ENCODE results near the gene GADD45GIP1. TPM values are rescaled to one million over a fixed set of nuclear protein-coding genes. Genes with fewer than 3 reads are reported as not detected.

The GADD45GIP1 gene
- total RNA-seq: 10 to 100 TPM; 38.9 to 40.8 TPM

DNA sequence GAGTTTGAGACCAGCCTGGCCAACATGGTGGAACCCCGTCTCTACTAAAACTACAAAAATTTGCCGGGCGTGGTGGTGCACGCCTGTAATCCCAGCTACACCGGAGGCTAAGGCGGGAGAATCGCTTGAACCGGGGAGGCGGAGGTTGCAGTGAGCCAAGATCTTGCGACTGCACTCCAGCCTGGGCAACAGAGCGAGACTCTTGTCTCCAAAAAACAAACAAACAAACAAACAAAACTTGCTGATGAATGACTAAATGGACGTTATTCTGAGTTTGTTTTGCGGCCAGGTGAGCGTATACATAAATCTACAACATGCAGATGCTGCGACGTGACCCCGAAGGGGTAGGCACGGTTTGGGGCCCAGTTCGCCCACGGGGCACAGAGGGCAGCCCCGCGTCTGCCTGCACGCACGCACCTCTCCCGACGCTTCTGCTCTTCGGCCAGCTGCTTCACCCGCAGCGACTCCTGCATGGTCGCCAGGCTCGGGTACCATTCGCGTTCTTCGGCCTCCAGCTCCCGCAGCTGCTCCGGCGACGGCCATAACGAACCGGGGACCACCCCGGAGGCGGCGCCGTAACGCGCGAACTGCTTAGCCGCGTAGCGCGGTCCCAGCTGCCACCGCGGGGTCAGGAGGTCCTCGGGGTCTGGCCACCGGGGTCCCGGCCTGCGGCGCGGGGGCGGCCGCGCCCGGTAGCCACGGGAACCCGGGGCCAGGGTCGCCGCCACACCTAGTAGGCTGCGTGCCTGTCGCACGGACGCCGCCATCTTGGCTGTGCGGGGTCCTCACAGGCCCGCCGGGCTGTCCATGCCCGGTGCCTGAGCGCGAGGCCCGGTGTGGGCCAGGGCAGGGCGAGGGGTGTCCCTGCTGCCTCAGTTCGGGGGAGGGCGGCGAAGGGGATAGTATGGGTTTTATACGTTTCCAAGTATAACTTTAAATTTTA lies at the start of gene GADD45GIP1:
Gene GADD45GIP1 (minus strand): TSS at position 778 of the 943 bp plus-strand sequence. CDS start 11 bp downstream, at position 767.
- CTCF ChIA-PET: interaction anchor here (0.6 to 2.9 kb wide), 5 partner anchors 9 to 556 kb away, joined by 3 to 20 read pairs (median 5); partner anchors contain the start of gene ZNF799
- POLR2A ChIA-PET: interaction anchor here (1.2 kb wide), 1 partner anchor 17 kb away, joined by 3 read pairs; no protein-coding TSS in a partner anchor

GRCh38 chr19:13005861-13006370 lies 48.9 kb upstream of the GADD45GIP1 start:
- POLR2A ChIA-PET: interaction anchor here (0.8 kb wide), 1 partner anchor 8 kb away, joined by 3 read pairs; no protein-coding TSS in a partner anchor
- CTCF ChIA-PET: interaction anchor here (0.5 to 1.4 kb wide), 5 partner anchors 26 to 56 kb away, joined by 3 to 6 read pairs (median 3); no protein-coding TSS in a partner anchor

GRCh38 chr19:13005253-13005652 lies 48.2 kb upstream of the GADD45GIP1 start:
- POLR2A ChIA-PET: interaction anchor here (0.8 kb wide), 1 partner anchor 8 kb away, joined by 3 read pairs; no protein-coding TSS in a partner anchor

DNA sequence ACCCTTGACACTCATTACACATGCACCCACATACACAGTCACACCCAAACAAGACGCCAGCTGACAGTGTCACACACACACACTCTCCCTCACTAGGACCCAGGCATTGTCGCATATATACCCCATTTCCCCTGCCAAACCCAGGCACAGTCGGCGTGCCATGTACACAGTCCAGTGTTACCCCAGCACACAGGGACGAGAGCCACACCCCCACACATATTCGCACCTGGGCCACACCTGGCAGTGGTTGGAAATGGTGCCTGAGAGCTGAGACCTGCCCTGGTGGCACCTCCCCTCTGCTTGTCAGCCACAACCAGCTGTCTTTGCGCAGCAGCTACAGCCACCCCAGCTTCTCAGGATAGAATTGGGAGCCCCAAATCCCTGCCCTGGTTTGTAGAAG lies 47.2 kb upstream of the GADD45GIP1 start:
- ChIA-PET CTCF (interaction anchor here (0.8 to 1.4 kb wide), 3 partner anchors 9 to 57 kb away, joined by 3 to 6 read pairs (median 4); no protein-coding TSS in a partner anchor), POLR2A (no interaction called here)

More at GRCh38 chr19:13005253-13005652, 48.2 kb upstream of the GADD45GIP1 start:
- CTCF ChIA-PET: interaction anchor here (1.0 to 1.4 kb wide), 4 partner anchors 28 to 56 kb away, joined by 3 to 6 read pairs (median 4); no protein-coding TSS in a partner anchor

- CTCF ChIA-PET: interaction anchor here (1.0 to 1.8 kb wide), 2 partner anchors 38 to 58 kb away, joined by 4 to 5 read pairs; no protein-coding TSS in a partner anchor
- POLR2A ChIA-PET: no interaction called here
Observed at GRCh38 chr19:13003081-13003480, 46.1 kb upstream of the GADD45GIP1 start.

GRCh38 chr19:13002166-13002898 lies 45.3 kb upstream of the GADD45GIP1 start:
- CTCF ChIA-PET: interaction anchor here (1.0 to 1.8 kb wide), 2 partner anchors 12 to 37 kb away, joined by 3 to 5 read pairs; no protein-coding TSS in a partner anchor
- POLR2A ChIA-PET: no interaction called here

DNA sequence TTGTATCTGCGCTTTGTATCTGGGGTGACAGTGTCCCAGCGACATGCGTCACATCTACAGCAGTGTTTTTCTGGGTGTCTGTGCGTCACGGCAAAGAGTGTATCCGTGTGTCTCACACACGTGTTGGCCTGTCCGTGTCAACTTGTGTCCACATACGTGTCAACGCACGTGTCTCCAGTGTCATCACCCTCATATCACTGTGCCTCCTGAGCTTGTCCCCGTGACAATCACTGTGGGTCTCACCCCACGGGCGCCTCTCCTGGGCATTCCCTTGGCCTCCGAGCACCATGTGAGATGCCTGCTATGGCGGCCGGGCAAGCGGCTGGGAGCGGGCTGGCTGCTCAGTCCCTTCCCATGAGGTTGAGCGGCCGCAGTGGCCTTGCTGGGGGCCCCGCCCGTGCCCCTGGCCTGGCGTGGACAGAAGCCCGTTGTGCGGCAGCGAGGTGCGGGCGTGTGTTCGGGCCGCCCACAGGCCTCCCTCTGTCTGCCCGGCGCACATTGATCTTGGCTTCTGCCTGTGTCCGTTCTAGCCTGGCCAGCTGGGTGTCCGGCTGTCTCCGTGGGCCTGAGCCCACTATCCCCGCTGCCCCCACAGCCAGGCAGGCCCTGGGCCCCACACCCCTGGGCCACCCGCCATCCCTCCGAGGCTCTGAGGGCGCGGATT lies 44.6 kb upstream of the GADD45GIP1 start:
- POLR2A ChIA-PET: no interaction called here
- CTCF ChIA-PET: interaction anchor here (1.0 kb wide), 1 partner anchor 12 kb away, joined by 3 read pairs; no protein-coding TSS in a partner anchor

GRCh38 chr19:13001166-13001501 lies 44.1 kb upstream of the GADD45GIP1 start:
- CTCF ChIA-PET: no interaction called here
- POLR2A ChIA-PET: no interaction called here

- POLR2A ChIA-PET: no interaction called here
- CTCF ChIA-PET: interaction anchor here (1.0 kb wide), 1 partner anchor 14 kb away, joined by 3 read pairs; no protein-coding TSS in a partner anchor
Observed at GRCh38 chr19:12997967-12998940, 41.2 kb upstream of the GADD45GIP1 start.

GRCh38 chr19:12997179-12997966 lies 40.4 kb upstream of the GADD45GIP1 start:
- ChIA-PET CTCF (interaction anchor here (0.8 to 1.1 kb wide), 2 partner anchors 17 to 64 kb away, joined by 3 read pairs; no protein-coding TSS in a partner anchor), POLR2A (no interaction called here)

DNA sequence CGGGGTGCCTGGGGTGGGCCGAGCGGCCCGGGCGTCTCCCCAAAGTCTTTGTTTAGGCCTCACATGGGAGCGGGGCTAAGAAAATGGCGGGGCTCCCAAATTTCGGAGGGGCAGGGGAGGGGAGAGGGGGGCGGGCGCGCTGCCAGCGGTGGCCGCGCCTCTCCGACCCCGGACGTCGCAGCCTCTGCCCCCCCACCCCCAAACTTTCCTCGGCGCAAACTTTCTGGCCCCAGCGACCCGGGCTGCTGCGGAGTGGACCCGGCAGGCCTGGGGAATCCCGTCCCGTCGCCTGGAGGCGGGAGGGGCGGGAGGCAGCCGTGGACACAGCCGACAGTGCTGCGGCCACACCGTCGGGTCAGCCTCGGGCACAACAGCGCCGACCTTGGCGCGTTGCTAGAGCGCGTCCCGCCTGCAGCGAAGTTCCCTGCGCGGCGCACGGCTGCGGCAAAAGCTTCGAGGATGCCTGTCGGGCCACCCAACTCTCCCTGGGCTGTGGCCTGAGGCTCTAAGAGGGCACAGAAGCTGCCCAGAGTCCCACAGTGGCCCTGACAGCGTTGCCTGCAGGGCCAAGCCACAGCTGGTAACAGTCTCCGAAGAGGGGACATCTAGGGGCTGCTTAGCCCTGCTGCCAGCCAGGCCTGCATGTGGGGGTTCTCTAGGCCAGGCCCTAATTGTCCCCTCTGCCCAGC lies 39.5 kb upstream of the GADD45GIP1 start:
- ChIA-PET CTCF (interaction anchor here (0.8 to 1.1 kb wide), 2 partner anchors 18 to 65 kb away, joined by 3 read pairs; no protein-coding TSS in a partner anchor), POLR2A (no interaction called here)

DNA sequence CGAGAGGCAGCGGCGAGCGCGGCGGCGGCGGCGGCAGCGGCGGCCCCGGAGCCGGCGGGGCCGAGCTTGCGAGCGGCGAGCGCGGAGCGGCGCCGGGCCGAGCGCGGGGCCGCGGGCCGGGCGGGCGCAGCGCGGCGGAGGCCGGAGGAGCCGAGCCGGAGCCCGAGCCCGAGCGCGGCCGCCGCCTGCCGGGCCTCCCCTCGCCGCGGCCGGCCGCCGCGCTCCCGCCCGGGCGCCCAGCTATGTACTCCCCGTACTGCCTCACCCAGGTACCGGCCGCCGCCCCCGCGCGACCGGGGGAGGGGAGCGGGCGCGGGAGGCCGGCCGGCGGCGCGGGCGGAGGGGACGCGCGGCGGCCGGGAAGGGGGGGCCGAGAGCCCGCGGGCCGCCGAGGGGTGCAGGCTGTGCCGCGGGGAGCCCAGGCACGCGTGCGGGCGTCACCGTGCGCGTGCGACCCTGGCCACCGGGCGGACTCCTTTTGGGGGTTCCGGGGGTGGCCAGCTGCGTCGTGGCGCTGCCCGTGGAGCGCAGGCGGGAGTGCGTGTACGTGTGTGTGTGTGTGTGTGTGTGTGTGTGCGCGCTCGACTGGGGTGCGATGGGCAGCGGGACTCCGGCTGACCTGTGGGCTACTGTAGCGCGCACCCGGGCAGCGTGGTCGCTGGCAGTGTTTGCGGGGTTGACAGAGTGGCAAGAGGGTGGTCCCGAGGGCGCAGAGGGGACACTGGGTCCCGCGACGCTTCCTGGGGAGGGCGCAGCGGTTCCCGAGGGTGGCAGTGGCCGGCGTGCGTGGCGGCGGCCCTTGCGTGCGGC lies 38.8 kb upstream of the GADD45GIP1 start:
- CTCF ChIA-PET: no interaction called here
- POLR2A ChIA-PET: no interaction called here

GRCh38 chr19:12994701-12995595 lies 37.9 kb upstream of the GADD45GIP1 start, which contains the start of gene NFIX:
TSS of gene NFIX (plus strand) at chr19:12995475. CDS start at chr19:12995838, 363 bp downstream.
- ChIA-PET CTCF (interaction anchor here (1.5 to 1.8 kb wide), 2 partner anchors 39 to 99 kb away, joined by 3 to 4 read pairs; no protein-coding TSS in a partner anchor), POLR2A (no interaction called here)

DNA sequence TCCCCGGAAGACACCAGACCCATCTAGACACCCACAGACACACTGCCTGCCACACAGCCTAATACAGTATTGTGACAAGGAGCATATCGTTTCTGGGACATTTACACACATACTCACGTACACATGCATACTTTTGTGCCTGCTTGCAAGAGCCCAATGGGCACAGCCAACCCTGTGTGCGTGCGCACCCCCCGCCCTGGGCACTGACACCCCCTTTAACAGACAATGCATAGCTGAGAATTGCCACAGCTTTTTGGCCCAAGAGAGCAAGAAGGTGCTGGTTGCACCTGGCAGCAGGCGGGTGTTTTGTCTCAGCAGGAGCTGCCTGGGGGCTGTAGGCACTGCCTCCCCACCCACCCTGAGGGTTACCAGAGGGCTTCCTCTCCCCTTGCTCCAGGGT lies 36.5 kb upstream of the GADD45GIP1 start:
- ChIA-PET POLR2A (no interaction called here), CTCF (interaction anchor here (0.9 to 1.8 kb wide), 3 partner anchors 13 to 100 kb away, joined by 3 to 4 read pairs (median 3); no protein-coding TSS in a partner anchor)
